KMS-11 (cell line): Measurements from ENCODE around the gene STON2.
A peak's percentile ranks its signal among the peaks of the same experiment; 100 is the strongest.
"Not testable (repeated sequence)": the region's sequence is repeated elsewhere in the genome, so short reads cannot be mapped to it uniquely, and the experiment has no call there.

ENCODE experiments used
- H2AFZ ChIP-seq: fragments of 200-600 bp; sonication (generic); 2 replicates; pipeline ENCODE4 v1.6.1; 2016; ENCODE audit warnings: antibody characterized with exemption, mixed run types, low read depth
- H3K27ac ChIP-seq: fragments of 200-600 bp; sonication (generic); 2 replicates; pipeline ENCODE4 v1.6.1; 2016; ENCODE audit warnings: mild to moderate bottlenecking, mixed run types
- H3K27me3 ChIP-seq: fragments of 200-600 bp; sonication (generic); 2 replicates; pipeline ENCODE4 v1.6.1; 2017; ENCODE audit warnings: mild to moderate bottlenecking, low read depth, mixed run types, moderate library complexity; ENCODE audit not compliant: insufficient read depth
- H3K36me3 ChIP-seq: fragments of 200-600 bp; sonication (generic); 2 replicates; pipeline ENCODE4 v1.6.1; 2017; ENCODE audit warnings: mild to moderate bottlenecking, mixed run types; ENCODE audit not compliant: insufficient read depth
- H3K4me1 ChIP-seq: fragments of 200-600 bp; sonication (generic); 2 replicates; pipeline ENCODE4 v1.6.1; 2016; ENCODE audit warnings: mild to moderate bottlenecking, low read depth, mixed run types; ENCODE audit not compliant: poor library complexity, severe bottlenecking
- H3K4me2 ChIP-seq: fragments of 200-600 bp; sonication (generic); 2 replicates; pipeline ENCODE4 v1.7.0; 2016; ENCODE audit warnings: mild to moderate bottlenecking, mixed run types
- H3K4me3 ChIP-seq: fragments of 200-600 bp; sonication (generic); IDR thresholded peaks from 2 replicates; pipeline ENCODE4 v1.6.1; 2017; ENCODE audit warnings: low read depth, low read length, mixed read lengths; ENCODE audit not compliant: insufficient read depth
- H3K79me2 ChIP-seq: fragments of 200-600 bp; sonication (generic); 2 replicates; pipeline ENCODE4 v1.6.1; 2016; ENCODE audit warnings: low read depth, mixed run types; ENCODE audit not compliant: insufficient read depth
- H3K9ac ChIP-seq: fragments of 200-600 bp; sonication (generic); 2 replicates; pipeline ENCODE4 v1.6.1; 2016; ENCODE audit warnings: mild to moderate bottlenecking, mixed run types
- H4K20me1 ChIP-seq: fragments of 200-600 bp; sonication (generic); 2 replicates; pipeline ENCODE4 v1.6.1; 2016; ENCODE audit warnings: mild to moderate bottlenecking, mixed run types; ENCODE audit not compliant: insufficient read depth
- CTCF ChIP-seq: fragments of 200-600 bp; sonication (generic); conservative IDR thresholded peaks from 2 replicates; pipeline ENCODE4 v1.6.1; 2017; ENCODE audit warnings: low read depth, mild to moderate bottlenecking, antibody characterized with exemption, low read length, moderate library complexity, mixed read lengths

STON2 gene

GRCh38 chr14:81231540-81231939, 168.6 kb downstream of the STON2 start:
- no peak for TF ChIP-seq CTCF
- no peaks in the 10 kb centered on the region for H3K36me3 ChIP-seq
- no peaks in the 10 kb centered on the region for H3K4me1 ChIP-seq
- no peaks in the 10 kb centered on the region for H4K20me1 ChIP-seq
- H3K4me2 ChIP-seq: no peak overlapping the region
- no peak overlapping the region for H2AFZ ChIP-seq
- H3K27me3 ChIP-seq: no peaks in the 10 kb centered on the region
- H3K4me3 ChIP-seq: no peak overlapping the region
- no peak overlapping the region for H3K9ac ChIP-seq
- no peaks in the 10 kb centered on the region for H3K79me2 ChIP-seq
- H3K27ac ChIP-seq: no peak overlapping the region

DNA sequence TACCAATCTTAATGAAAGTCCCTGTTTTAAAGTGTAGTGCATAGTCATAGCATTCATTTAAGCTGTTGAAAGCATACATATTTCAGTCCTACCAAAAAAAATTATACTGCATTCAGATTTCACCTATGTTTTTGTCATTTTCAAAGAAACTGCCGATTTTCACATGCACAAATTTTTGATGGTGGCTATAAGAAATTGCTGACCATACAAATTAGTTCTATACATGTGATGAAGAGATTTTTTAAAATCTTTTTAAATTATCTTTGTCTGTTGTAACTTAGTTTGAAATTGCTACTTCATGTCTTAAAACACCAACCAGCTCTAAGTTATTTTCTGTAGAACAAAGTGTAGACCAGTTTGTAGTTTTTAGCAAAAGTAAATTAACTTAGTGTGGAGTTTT, 175.9 kb downstream of the STON2 start:
- H3K4me2 ChIP-seq: no peak overlapping the region
- H3K27me3 ChIP-seq: no peaks in the 10 kb centered on the region
- H3K4me3 ChIP-seq: no peak overlapping the region
- H3K27ac ChIP-seq: no peak overlapping the region
- no peaks in the 10 kb centered on the region for H4K20me1 ChIP-seq
- H3K4me1 ChIP-seq: peaks cover 6% of the 10 kb centered on the region
- H3K9ac ChIP-seq: no peak overlapping the region
- peaks cover 5% of the 10 kb centered on the region; the same call in 1 of the 2 replicates for H3K79me2 ChIP-seq
- no peaks in the 10 kb centered on the region for H3K36me3 ChIP-seq
- H2AFZ ChIP-seq: no peak overlapping the region
- TF ChIP-seq CTCF: no peak

DNA sequence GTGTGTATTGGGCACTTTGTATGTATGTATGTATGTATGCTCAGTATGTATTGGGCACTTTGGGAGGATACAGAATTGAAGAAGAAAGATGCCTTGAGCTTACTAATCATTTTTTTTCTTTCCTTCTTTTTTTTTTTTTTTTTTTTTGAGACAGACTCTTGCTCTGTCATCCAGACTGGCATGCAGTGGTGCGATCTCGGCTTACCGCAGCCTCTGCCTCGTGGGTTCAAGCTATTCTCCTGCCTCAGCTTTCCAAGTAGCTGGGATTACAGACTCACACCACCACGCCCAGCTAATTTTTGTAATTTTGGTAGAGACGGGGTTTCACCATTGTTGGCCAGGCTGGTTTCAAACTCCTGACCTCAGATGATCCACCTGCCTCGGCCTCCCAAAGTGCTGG, 176.3 kb downstream of the STON2 start:
- not testable (repeated sequence) for H3K79me2 ChIP-seq, H3K4me2 ChIP-seq, H3K4me1 ChIP-seq, H3K27me3 ChIP-seq, H4K20me1 ChIP-seq, H2AFZ ChIP-seq, H3K9ac ChIP-seq, H3K4me3 ChIP-seq, H3K36me3 ChIP-seq, H3K27ac ChIP-seq

GRCh38 chr14:81222691-81223090, 177.4 kb downstream of the STON2 start:
- H3K27ac ChIP-seq: no peak overlapping the region
- H3K4me3 ChIP-seq: no peak overlapping the region
- no peak overlapping the region for H3K9ac ChIP-seq
- TF ChIP-seq CTCF: no peak
- H3K4me1 ChIP-seq: peaks cover 16% of the 10 kb centered on the region
- H3K4me2 ChIP-seq: no peak overlapping the region
- H2AFZ ChIP-seq: no peak overlapping the region
- no peaks in the 10 kb centered on the region for H3K36me3 ChIP-seq
- no peaks in the 10 kb centered on the region for H3K27me3 ChIP-seq
- H3K79me2 ChIP-seq: peaks cover 19% of the 10 kb centered on the region; the same call in 1 of the 2 replicates
- H4K20me1 ChIP-seq: no peaks in the 10 kb centered on the region

GRCh38 chr14:81222126-81222525, 178.0 kb downstream of the STON2 start:
- Histone ChIP-seq H3K79me2 (peaks cover 25% of the 10 kb centered on the region; the same call in 1 of the 2 replicates), H3K36me3 (no peaks in the 10 kb centered on the region), H3K4me1 (peaks cover 22% of the 10 kb centered on the region), H3K27ac (peak overlapping the region; percentile 97), H3K4me3 (no peak overlapping the region), H2AFZ (peak overlapping the region; percentile 58; the same call in 1 of the 2 replicates), H3K9ac (peak overlapping the region; percentile 90; the same call in 1 of the 2 replicates), H4K20me1 (no peaks in the 10 kb centered on the region), H3K27me3 (no peaks in the 10 kb centered on the region), H3K4me2 (peak overlapping the region; percentile 58; the same call in 1 of the 2 replicates)
- TF ChIP-seq CTCF: no peak
